Cardiac muscle cell (in vitro differentiated cells and primary cell): ENCODE data around the gene SV2C. TPM values are rescaled to one million over a fixed set of nuclear protein-coding genes. Genes with fewer than 3 reads are reported as not detected.
A peak's percentile ranks its signal among the peaks of the same experiment; 100 is the strongest.

ENCODE experiments used
- DNase-seq, 2 donors: peaks; one replicate each; pipeline versions ENCODE4 v3.0.0 to v3.0.0-alpha.2; 2010 to 2017; ENCODE audit warnings: low read depth in 1 of 2, low spot score in 1 of 2
- H3K27ac ChIP-seq: fragments of 200-600 bp; sonication (generic); 2 replicates; pipeline ENCODE4 v1.5.1; 2016
- H3K27me3 ChIP-seq: fragments of 200-600 bp; sonication (generic); 2 replicates; pipeline ENCODE4 v1.6.0; 2016; ENCODE audit warnings: control low read depth
- H3K36me3 ChIP-seq: fragments of 200-600 bp; sonication (generic); 2 replicates; pipeline ENCODE4 v1.5.1; 2016; ENCODE audit warnings: control low read depth
- H3K4me1 ChIP-seq: fragments of 200-600 bp; sonication (generic); 2 replicates; pipeline ENCODE4 v1.8.1; 2017; ENCODE audit warnings: low read depth, mild to moderate bottlenecking, mixed run types
- H3K4me3 ChIP-seq: fragments of 200-600 bp; sonication (generic); 2 replicates; pipeline ENCODE4 v1.5.1; 2016; ENCODE audit warnings: mild to moderate bottlenecking
- H3K9me3 ChIP-seq: fragments of 200-600 bp; sonication (generic); 2 replicates; pipeline ENCODE4 v1.5.1; 2017; ENCODE audit warnings: low read depth, mild to moderate bottlenecking, control low read depth
- CTCF ChIP-seq: IDR thresholded peaks from 2 replicates; pipeline ENCODE4 v1.5.1; 2012; ENCODE audit warnings: low read depth, mild to moderate bottlenecking, low read length
- polyA plus RNA-seq: library from polyadenylated mRNA; unstranded; fragments of >200 nt; fragmentation: Nextera tagmentation; extraction: Ambion mirVana; gene quantifications from 2 replicates; pipeline ENCODE4 v1.2.1, GENCODE V29; 2016
- total RNA-seq: library from RNA; depleted of rRNA; stranded (reverse); fragments of >200 nt; gene quantifications from 2 replicates; pipeline ENCODE4 v1.2.3, GENCODE V29; 2016

Gene SV2C
- total and polyA plus RNA-seq, 2 experiments from 2014 or later: 0.13 to 0.24 TPM

GRCh38 chr5:76204191-76204590 is 121.0 kb downstream of the SV2C start:
- no peak overlapping the region for H3K27ac ChIP-seq
- H3K4me3 ChIP-seq: no peak overlapping the region
- DNase-seq: no peak
- H3K27me3 ChIP-seq: no peaks in the 10 kb centered on the region
- H3K36me3 ChIP-seq: no peaks in the 10 kb centered on the region
- H3K9me3 ChIP-seq: no peaks in the 10 kb centered on the region
- no peak for TF ChIP-seq CTCF
- H3K4me1 ChIP-seq: no peaks in the 10 kb centered on the region

GRCh38 chr5:76204713-76205112 is 121.5 kb downstream of the SV2C start:
- Histone ChIP-seq H3K27ac (no peak overlapping the region), H3K4me1 (no peaks in the 10 kb centered on the region), H3K36me3 (no peaks in the 10 kb centered on the region), H3K9me3 (no peaks in the 10 kb centered on the region), H3K27me3 (no peaks in the 10 kb centered on the region), H3K4me3 (no peak overlapping the region)
- DNase-seq: peak in 1 of 2 donors; percentile 2
- no peak for TF ChIP-seq CTCF

- Histone ChIP-seq H3K27ac (no peak overlapping the region), H3K27me3 (no peaks in the 10 kb centered on the region), H3K4me1 (no peaks in the 10 kb centered on the region), H3K4me3 (no peak overlapping the region), H3K9me3 (no peaks in the 10 kb centered on the region), H3K36me3 (no peaks in the 10 kb centered on the region)
- no peak for DNase-seq
- TF ChIP-seq CTCF: no peak
These were observed 123.9 kb downstream of the SV2C start for GRCh38 chr5:76207120-76207519.

- Histone ChIP-seq H3K4me1 (no peaks in the 10 kb centered on the region), H3K4me3 (no peak overlapping the region), H3K36me3 (no peaks in the 10 kb centered on the region), H3K9me3 (no peaks in the 10 kb centered on the region), H3K27me3 (no peaks in the 10 kb centered on the region), H3K27ac (no peak overlapping the region)
- no peak for TF ChIP-seq CTCF
- DNase-seq: no peak
These were observed 126.1 kb downstream of the SV2C start for GRCh38 chr5:76209297-76209696.

- no peaks in the 10 kb centered on the region for H3K9me3 ChIP-seq
- H3K27ac ChIP-seq: no peak overlapping the region
- no peaks in the 10 kb centered on the region for H3K36me3 ChIP-seq
- no peak for TF ChIP-seq CTCF
- H3K4me1 ChIP-seq: no peaks in the 10 kb centered on the region
- H3K27me3 ChIP-seq: no peaks in the 10 kb centered on the region
- DNase-seq: no peak
- H3K4me3 ChIP-seq: no peak overlapping the region
These were observed 127.8 kb downstream of the SV2C start for GRCh38 chr5:76210946-76211345.

- no peak for DNase-seq
These were observed 130.7 kb downstream of the SV2C start for GRCh38 chr5:76213858-76214257.

More at GRCh38 chr5:76213858-76214257, 130.7 kb downstream of the SV2C start:
- no peak for TF ChIP-seq CTCF
- Histone ChIP-seq H3K4me3 (no peak overlapping the region), H3K4me1 (no peaks in the 10 kb centered on the region), H3K27ac (no peak overlapping the region), H3K27me3 (no peaks in the 10 kb centered on the region), H3K9me3 (no peaks in the 10 kb centered on the region), H3K36me3 (no peaks in the 10 kb centered on the region)
